OCI-LY7 (cell line): Measurements from ENCODE around the gene HLCS. TPM values are rescaled to one million over a fixed set of nuclear protein-coding genes. Genes with fewer than 3 reads are reported as not detected.

Experiments
- BruUV-seq: library from RNA; stranded (reverse); fragments of 400-500 nt; replicated peaks from 2 replicates; lab custom pipeline; 2021; lab: Mats Ljungman, UMichigan
- CTCF ChIA-PET: fragments of 300-600 bp; sonication (Branson Sonifier 250); formaldehyde crosslinking; loops from one replicate; lab custom pipeline; 2022; ENCODE audit warnings: antibody characterized with exemption; ENCODE audit not compliant: unreplicated experiment; lab: Charles Lee
- POLR2A ChIA-PET: fragments of 300-600 bp; sonication (Branson Sonifier 250); formaldehyde crosslinking; loops from one replicate; lab custom pipeline; 2022; ENCODE audit warnings: antibody characterized with exemption; lab: Charles Lee
- DNase-seq: peaks from one replicate; pipeline ENCODE4 v3.0.0-alpha.2; 2015; ENCODE audit warnings: low spot score
- H2AFZ ChIP-seq: fragments of 200-600 bp; sonication (generic), shearing (Covaris generic); 2 replicates; pipeline ENCODE4 v1.6.1; 2014; ENCODE audit warnings: mild to moderate bottlenecking, antibody characterized with exemption, low read length, moderate library complexity
- H3K27ac ChIP-seq: fragments of 200-600 bp; sonication (generic); 2 replicates; pipeline ENCODE4 v1.5.1; 2014; ENCODE audit warnings: mixed run types, low read depth, mild to moderate bottlenecking, moderate library complexity, low read length, inconsistent platforms; ENCODE audit not compliant: poor library complexity, severe bottlenecking
- H3K36me3 ChIP-seq: fragments of 200-600 bp; sonication (generic); 2 replicates; pipeline ENCODE4 v1.6.1; 2014; ENCODE audit warnings: mild to moderate bottlenecking, antibody characterized with exemption, low read length, moderate library complexity, mixed read lengths; ENCODE audit not compliant: insufficient read depth
- H3K4me1 ChIP-seq: fragments of 200-600 bp; sonication (generic); 2 replicates; pipeline ENCODE4 v1.5.1; 2014; ENCODE audit warnings: mild to moderate bottlenecking, low read length; ENCODE audit not compliant: insufficient read depth, poor library complexity, severe bottlenecking
- H3K4me2 ChIP-seq: fragments of 200-600 bp; sonication (generic); 2 replicates; pipeline ENCODE4 v1.6.1; 2014; ENCODE audit warnings: mild to moderate bottlenecking, low read length
- H3K4me3 ChIP-seq: fragments of 200-600 bp; sonication (generic); 2 replicates; pipeline ENCODE4 v1.5.1; 2014; ENCODE audit warnings: mild to moderate bottlenecking, low read depth, low read length; ENCODE audit not compliant: poor library complexity, severe bottlenecking
- H3K79me2 ChIP-seq: fragments of 200-600 bp; sonication (generic); 2 replicates; pipeline ENCODE4 v1.6.1; 2016; ENCODE audit warnings: low read depth, mild to moderate bottlenecking, low read length, moderate library complexity, mixed read lengths; ENCODE audit not compliant: insufficient read depth
- H3K9me2 ChIP-seq: fragments of 200-600 bp; sonication (generic); 2 replicates; pipeline ENCODE4 v1.6.1; 2016; ENCODE audit warnings: mild to moderate bottlenecking, low read length, mixed read lengths; ENCODE audit not compliant: insufficient read depth
- H3K9me3 ChIP-seq: fragments of 200-600 bp; sonication (generic); 2 replicates; pipeline ENCODE4 v1.6.1; 2014; ENCODE audit warnings: mild to moderate bottlenecking, mixed run types, low read length, mixed read lengths
- H4K20me1 ChIP-seq: fragments of 200-600 bp; sonication (generic); 2 replicates; pipeline ENCODE4 v1.6.1; 2014; ENCODE audit warnings: mild to moderate bottlenecking, antibody characterized with exemption, low read length, moderate library complexity, mixed read lengths; ENCODE audit not compliant: insufficient read depth
- CTCF ChIP-seq: fragments of 200-600 bp; sonication (generic); conservative IDR thresholded peaks from 2 replicates; pipeline ENCODE4 v1.5.1; 2014; ENCODE audit warnings: mild to moderate bottlenecking, antibody characterized with exemption, low read length, moderate library complexity, mixed read lengths
- EZH2phosphoT487 ChIP-seq: fragments of 200-600 bp; sonication (generic); IDR thresholded peaks from 2 replicates; pipeline ENCODE4 v1.6.1; 2018; ENCODE audit warnings: low read depth, borderline replicate concordance, mild to moderate bottlenecking, mixed run types, antibody characterized with exemption, low read length, moderate library complexity, mixed read lengths
- intact Hi-C: fragments of 100-400 bp; cut with micrococcal nuclease; formaldehyde crosslinking; loops from one replicate; pipeline ENCODE4 v1.10.0; 2022; ENCODE audit not compliant: unreplicated experiment
- total RNA-seq, 2 experiments: library from RNA; depleted of rRNA in 1 of 2; stranded (reverse); fragments of >200 nt in 1 of 2; shearing (Covaris generic) in 1 of 2; gene quantifications; 2 replicates each; pipeline ENCODE4 v1.2.3, GENCODE V29; 2014 to 2022

The HLCS gene
- total RNA-seq, 2 experiments from 2014 or later, result 12.0 to 20.9 TPM

- no peaks in the 10 kb centered on the region for H4K20me1 ChIP-seq
- no peak for DNase-seq
- H3K9me2 ChIP-seq, result no peaks in the 10 kb centered on the region
- no peaks in the 10 kb centered on the region for H3K9me3 ChIP-seq
- H3K4me1 ChIP-seq, result no peaks in the 10 kb centered on the region
- ChIA-PET POLR2A (interaction anchor here (0.5 to 1.2 kb wide), 5 partner anchors 22 to 1159 kb away, joined by 3 to 5 read pairs (median 4); no protein-coding TSS in a partner anchor), CTCF (no interaction called here)
- TF ChIP-seq EZH2phosphoT487 (no peak), CTCF (no peak)
- H3K27ac ChIP-seq, result no peak overlapping the region
- no peak overlapping the region for H3K4me2 ChIP-seq
- no peaks in the 10 kb centered on the region for H3K79me2 ChIP-seq
- intact Hi-C loops, result no loop called here
- BruUV-seq, result no TSS peak
- no peak overlapping the region for H2AFZ ChIP-seq
- no peaks in the 10 kb centered on the region for H3K36me3 ChIP-seq
- no peak overlapping the region for H3K4me3 ChIP-seq
These were observed 256.4 kb downstream of the HLCS start for GRCh38 chr21:36709868-36710728.

- TF ChIP-seq CTCF, result no peak
- TF ChIP-seq EZH2phosphoT487, result no peak
- H2AFZ ChIP-seq, result no peak overlapping the region
- H3K4me3 ChIP-seq, result no peak overlapping the region
- H3K4me1 ChIP-seq, result no peaks in the 10 kb centered on the region
- no peak for DNase-seq
- no peaks in the 10 kb centered on the region for H3K36me3 ChIP-seq
- H3K27ac ChIP-seq, result no peak overlapping the region
- no peaks in the 10 kb centered on the region for H3K79me2 ChIP-seq
- POLR2A ChIA-PET, result interaction anchor here (0.6 kb wide), 1 partner anchor 160 kb away, joined by 5 read pairs; no protein-coding TSS in a partner anchor
- H3K9me3 ChIP-seq, result no peaks in the 10 kb centered on the region
- no peak overlapping the region for H3K4me2 ChIP-seq
- no TSS peak for BruUV-seq
- H4K20me1 ChIP-seq, result no peaks in the 10 kb centered on the region
- no peaks in the 10 kb centered on the region for H3K9me2 ChIP-seq
- CTCF ChIA-PET, result no interaction called here
- intact Hi-C loops, result no loop called here
These were observed 257.2 kb downstream of the HLCS start for GRCh38 chr21:36709030-36709867.
